Epithelial cell of proximal tubule (primary cell): ENCODE measurements around the gene DOCK1. TPM values are rescaled to one million over a fixed set of nuclear protein-coding genes. Genes with fewer than 3 reads are reported as not detected.

Experiments used
- DNase-seq: peaks from one replicate; pipeline ENCODE4 v3.0.0-alpha.2; 2011; ENCODE audit warnings: low read depth
- H3K4me3 ChIP-seq: 2 replicates; pipeline ENCODE4 v1.5.1; 2011; ENCODE audit warnings: low read depth, mild to moderate bottlenecking, low read length
- CTCF ChIP-seq: conservative IDR thresholded peaks from 2 replicates; pipeline ENCODE4 v1.5.1; 2012; ENCODE audit warnings: low read depth, mild to moderate bottlenecking, low read length
- total RNA-seq: library from RNA; depleted of rRNA; stranded (reverse); fragments of >200 nt; gene quantifications from 2 replicates; pipeline ENCODE4 v1.2.3, GENCODE V29; 2015

Gene DOCK1
- total RNA-seq, 1 donor from 2014 or later = 31.9 TPM

- H3K4me3 ChIP-seq = peak overlapping the region; percentile 42
- DNase-seq = peak; percentile 94
- no peak for TF ChIP-seq CTCF
Measured at GRCh38 chr10:126972635-126973414, 67.6 kb downstream of the DOCK1 start.

- no peak for DNase-seq
- TF ChIP-seq CTCF = no peak
- no peak overlapping the region for H3K4me3 ChIP-seq
Measured at GRCh38 chr10:126975221-126975620, 70.0 kb downstream of the DOCK1 start.

GRCh38 chr10:126977216-126977615 lies 72.0 kb downstream of the DOCK1 start:
- no peak for TF ChIP-seq CTCF
- DNase-seq = no peak
- no peak overlapping the region for H3K4me3 ChIP-seq

- TF ChIP-seq CTCF = no peak
- no peak for DNase-seq
Measured at GRCh38 chr10:126979311-126979710, 74.1 kb downstream of the DOCK1 start.

GRCh38 chr10:126993208-126993607 lies 88.0 kb downstream of the DOCK1 start:
- DNase-seq = no peak
- no peak for TF ChIP-seq CTCF
- H3K4me3 ChIP-seq = no peak overlapping the region

More at GRCh38 chr10:126979311-126979710, 74.1 kb downstream of the DOCK1 start:
- no peak overlapping the region for H3K4me3 ChIP-seq

GRCh38 chr10:126997801-126998590 lies 92.8 kb downstream of the DOCK1 start:
- no peak for TF ChIP-seq CTCF
- H3K4me3 ChIP-seq = no peak overlapping the region
- DNase-seq = no peak
